ENCODE data around the gene CIAO2B. TPM values are rescaled to one million over a fixed set of nuclear protein-coding genes. Genes with fewer than 3 reads are reported as not detected.

Gene CIAO2B
- total and polyA plus RNA-seq, 2 donors (not counting 3 experiments of a cell fraction or from before 2014, with no cell fraction given): 78.7 to 314 TPM

- H2AFZ ChIP-seq (ENCODE audit: low read depth, low read length): no peak overlapping the region
- FAIRE-seq (no peak), DNase-seq (ENCODE audit: low read depth, low spot score) (no peak)
- H3K4me1 ChIP-seq (ENCODE audit: control insufficient read depth, extremely low read depth, insufficient read depth, low read length): peaks cover 3% of the 10 kb centered on the region
- no peak for TF ChIP-seq CTCF (IDR thresholded peaks at IDR 0.05; ENCODE audit: extremely low read depth in 1 of 2, insufficient read depth in 1 of 2, low read depth in 1 of 2, low read length in 2 of 2)
- TF ChIP-seq GATA2 (IDR thresholded peaks at IDR 0.05; ENCODE audit: insufficient read depth, insufficient read length, low read depth, low read length): no peak
- no peak for TF ChIP-seq FOS (IDR thresholded peaks at IDR 0.05; ENCODE audit: borderline replicate concordance, insufficient read depth, low read length)
- no peak for TF ChIP-seq MYC (IDR thresholded peaks at IDR 0.05; ENCODE audit: low read depth, low read length)
- TF ChIP-seq POLR2AphosphoS5 (IDR thresholded peaks at IDR 0.05; ENCODE audit: insufficient read depth, low read depth, low read length): no peak
- TF ChIP-seq JUN (IDR thresholded peaks at IDR 0.05; ENCODE audit: borderline replicate concordance, insufficient read depth, insufficient read length, low read depth): no peak
- no peak for TF ChIP-seq POLR2A (IDR thresholded peaks at IDR 0.05; ENCODE audit: low read depth, low read length)
- TF ChIP-seq, protein P1, sequence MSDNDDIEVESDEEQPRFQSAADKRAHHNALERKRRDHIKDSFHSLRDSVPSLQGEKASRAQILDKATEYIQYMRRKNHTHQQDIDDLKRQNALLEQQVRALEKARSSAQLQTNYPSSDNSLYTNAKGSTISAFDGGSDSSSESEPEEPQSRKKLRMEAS (IDR thresholded peaks at IDR 0.05; ENCODE audit: insufficient read depth, insufficient read length): no peak
- no peak for TF ChIP-seq EZH2 (IDR thresholded peaks at IDR 0.05; ENCODE audit: borderline replicate concordance, low read depth, low read length, severe bottlenecking)
- no peaks in the 10 kb centered on the region for H4K20me1 ChIP-seq (replicated peaks; ENCODE audit: control insufficient read depth, extremely low read depth, insufficient read depth, low read length)
- no peak overlapping the region for H3K4me2 ChIP-seq (ENCODE audit: insufficient read depth, low read length)
- H3K27me3 ChIP-seq (ENCODE audit: control insufficient read depth in 2 of 2, insufficient read depth in 2 of 2, low read length in 2 of 2): peaks cover 36 to 38% of the 10 kb centered on the region in 2 experiments
- BruUV-seq (replicated peaks): no TSS peak
- dilution Hi-C loops (cut with MboI; ENCODE audit: extremely low pct_ligation_motif_present, low sequenced_read_pairs) (no loop called here), intact Hi-C loops (cut with micrococcal nuclease) (no loop called here)
- CTCF ChIA-PET: interaction anchor here (1.0 to 5.2 kb wide), 6 partner anchors 8 to 41 kb away, joined by 3 to 25 read pairs (median 6); partner anchors contain the start of gene PDP2
- no peaks in the 10 kb centered on the region for H3K9me3 ChIP-seq (replicated peaks; ENCODE audit: control insufficient read depth, insufficient read depth, low read length)
- no peak overlapping the region for H3K4me3 ChIP-seq (replicated peaks in 1 of 3; ENCODE audit: insufficient read depth in 1 of 3, low read depth in 1 of 3, low read length in 3 of 3)
- POLR2A ChIA-PET: no interaction called here
- no peak overlapping the region for H3K9ac ChIP-seq (replicated peaks; ENCODE audit: extremely low read depth, insufficient read depth, low read length)
- H3K79me2 ChIP-seq (ENCODE audit: control insufficient read depth, insufficient read depth, low read length): no peaks in the 10 kb centered on the region
- H3K27ac ChIP-seq (ENCODE audit: insufficient read depth, low read depth, low read length): no peak overlapping the region
- no peaks in the 10 kb centered on the region for H3K9me1 ChIP-seq (replicated peaks; ENCODE audit: control insufficient read depth, extremely low read depth, insufficient read depth, low read length)
- H3K36me3 ChIP-seq (ENCODE audit: control insufficient read depth in 2 of 2, extremely low read depth in 1 of 2, insufficient read depth in 2 of 2, low read length in 2 of 2): no peaks in the 10 kb centered on the region
These were observed 13.1 kb downstream of the CIAO2B start for GRCh38 chr16:66920924-66921680.
